ENCODE results near the gene FAM83B. TPM values are rescaled to one million over a fixed set of nuclear protein-coding genes. Genes with fewer than 3 reads are reported as not detected.

Gene FAM83B
- 0.09 TPM in 1 of 2 replicates, not detected in the other for total RNA-seq

GRCh38 chr6:54846243-54846856 lies at the start of gene FAM83B:
FAM83B (plus strand) TSS chr6:54846771; CDS start chr6:54870247, 23,476 bp downstream.

